GM12878 (cell line): ENCODE measurements around the gene CENPP. TPM values are rescaled to one million over a fixed set of nuclear protein-coding genes. Genes with fewer than 3 reads are reported as not detected.

Source experiments
- ATAC-seq: fragments of 200-7000 bp; cut with Tn5 transposase; 3 replicates; pipeline ENCODE4 v1.9.1; 2020; ENCODE audit warnings: mild to moderate bottlenecking, moderate library complexity
- BruUV-seq: library from RNA; stranded (reverse); fragments of 400-500 nt; replicated peaks from 2 replicates; lab custom pipeline; 2021; lab: Mats Ljungman, UMichigan
- CTCF ChIA-PET: fragments of 300-600 bp; sonication (Branson Sonifier 250); formaldehyde crosslinking; extraction: SDS; loops from one replicate; lab custom pipeline; 2021; ENCODE audit warnings: inconsistent platforms; lab: Yijun Ruan, JAX
- POLR2A ChIA-PET: fragments of 350-600 bp; formaldehyde crosslinking; extraction: SDS; loops from one replicate; lab custom pipeline; 2021; ENCODE audit warnings: inconsistent platforms; lab: Charles Lee
- RAD21 ChIA-PET: fragments of 300-600 bp; sonication (Branson Sonifier 250); formaldehyde crosslinking; loops from one replicate; lab custom pipeline; 2023; ENCODE audit warnings: antibody characterized with exemption; ENCODE audit not compliant: unreplicated experiment; lab: Charles Lee
- SMC1A ChIA-PET: fragments of 300-600 bp; sonication (Branson Sonifier 250); formaldehyde crosslinking; loops from one replicate; lab custom pipeline; 2023; ENCODE audit not compliant: unreplicated experiment, uncharacterized antibody; lab: Charles Lee
- DNase-seq: peaks from one replicate; pipeline ENCODE4 v3.0.0-alpha.2; 2011; ENCODE audit warnings: low read depth, low spot score
- FAIRE-seq: peaks from 3 replicates; lab custom pipeline; 2011; peaks lifted over from hg19 to GRCh38; lab: Jason Lieb, UNC
- H2AFZ ChIP-seq: 2 replicates; pipeline ENCODE4 v1.6.0; 2011; ENCODE audit warnings: low read depth, low read length, control low read depth; ENCODE audit not compliant: control insufficient read depth
- H3K27ac ChIP-seq: 2 replicates; pipeline ENCODE4 v1.5.1; 2011; ENCODE audit warnings: control low read depth; ENCODE audit not compliant: control insufficient read depth, insufficient read depth
- H3K27me3 ChIP-seq, 2 experiments: replicated peaks in 1 of 2; 2 replicates each; pipeline versions ENCODE4 v1.6.0 to v1.6.1; 2011; ENCODE audit warnings: low read length in 1 of 2; ENCODE audit not compliant: control insufficient read depth in 2 of 2, insufficient read depth in 2 of 2
- H3K36me3 ChIP-seq, 2 experiments: 2 replicates each; pipeline ENCODE4 v1.5.1; 2011; ENCODE audit warnings: low read length in 1 of 2; ENCODE audit not compliant: control insufficient read depth in 2 of 2, insufficient read depth in 2 of 2
- H3K4me1 ChIP-seq: 2 replicates; pipeline ENCODE4 v1.6.1; 2011; ENCODE audit warnings: mild to moderate bottlenecking, low read length, moderate library complexity, mixed read lengths; ENCODE audit not compliant: control insufficient read depth, insufficient read depth
- H3K4me2 ChIP-seq: 2 replicates; pipeline ENCODE4 v1.6.0; 2011; ENCODE audit warnings: control low read depth; ENCODE audit not compliant: control insufficient read depth, insufficient read depth
- H3K4me3 ChIP-seq: fragments of 200-600 bp; sonication (generic); 2 replicates; pipeline ENCODE4 v1.5.1; 2016
- H3K79me2 ChIP-seq: 2 replicates; pipeline ENCODE4 v1.6.0; 2011; ENCODE audit warnings: low read length; ENCODE audit not compliant: control insufficient read depth, insufficient read depth
- H3K9ac ChIP-seq: 2 replicates; pipeline ENCODE4 v1.8.0; 2011; ENCODE audit warnings: low read length, control low read depth, mixed read lengths; ENCODE audit not compliant: control insufficient read depth, insufficient read depth
- H3K9me3 ChIP-seq: replicated peaks from 3 replicates; pipeline ENCODE4 v1.5.1; 2011; ENCODE audit warnings: mild to moderate bottlenecking, low read length; ENCODE audit not compliant: control insufficient read depth, insufficient read depth
- H4K20me1 ChIP-seq: 2 replicates; pipeline ENCODE4 v1.6.0; 2011; ENCODE audit not compliant: control insufficient read depth, insufficient read depth
- MEF2B ChIP-seq: fragments of 450-650 bp; IDR thresholded peaks from 2 replicates; pipeline ENCODE4 v1.6.1; 2018; ENCODE audit warnings: mild to moderate bottlenecking, moderate library complexity; ENCODE audit not compliant: partially characterized antibody, poor library complexity, severe bottlenecking
- RELA ChIP-seq: fragments of 450-650 bp; IDR thresholded peaks from 2 replicates; pipeline ENCODE4 v1.8.0; 2014; ENCODE audit warnings: borderline replicate concordance; ENCODE audit not compliant: partially characterized antibody
- USF1 ChIP-seq: IDR thresholded peaks from 2 replicates; pipeline ENCODE4 v1.6.1; 2011; ENCODE audit warnings: borderline replicate concordance, low read depth, mild to moderate bottlenecking, moderate library complexity, mixed read lengths, low read length; ENCODE audit not compliant: insufficient read depth; ENCODE audit errors: extremely low read length
- WGBS: methylation state at CpG from one replicate; pipeline ENCODE4 v1.1.6; 2016; ENCODE audit warnings: low lambda C conversion rate; ENCODE audit not compliant: insufficient replicate concordance, insufficient coverage; ENCODE audit errors: missing lambda C conversion rate; 5-methylcytosine and 5-hydroxymethylcytosine counted together
- in situ Hi-C: fragments of 300-500 bp; cut with MboI; formaldehyde crosslinking; loops from 9 replicates; pipeline ENCODE4 v1.14.3; 2018; ENCODE audit warnings: mixed read lengths
- intact Hi-C: fragments of 100-400 bp; cut with micrococcal nuclease; formaldehyde crosslinking; loops from one replicate; pipeline ENCODE4 v1.14.2; 2022; ENCODE audit not compliant: unreplicated experiment
- polyA plus RNA-seq, 11 experiments: library from polyadenylated mRNA; depleted of rRNA in 4 of 11; unstranded in 6 of 11; stranded (reverse) in 5 of 11; fragments of >200 nt; fragmentation: Nextera tagmentation in 4 of 11; fragmentation: Illumina TruSeq in 1 of 11; extraction: Ambion mirVana in 4 of 11; extraction: Trizol in 1 of 11; gene quantifications; 1 replicate in 1 of 11; 2 replicates in 10 of 11; pipeline versions ENCODE4 v1.2.1 to v1.2.3, GENCODE V29; 2011 to 2016; ENCODE audit warnings: inconsistent platforms in 2 of 11, missing spikeins in 2 of 11, low read depth in 1 of 11
- total RNA-seq, 4 experiments: library from RNA; depleted of rRNA in 3 of 4; stranded (reverse); fragments of >200 nt in 3 of 4; fragmentation: Illumina TruSeq in 1 of 4; extraction: Trizol in 1 of 4; gene quantifications; 2 replicates each; pipeline versions ENCODE4 v1.2.1 to v1.2.3, GENCODE V29; 2013 to 2021

CENPP gene
- total and polyA plus RNA-seq, 10 of the 15 experiments (the other 5 are each of a cell fraction or from before 2014, with no cell fraction given) = 9.4 to 31.4 (median 19.8) TPM

- TF ChIP-seq USF1 (no peak), RELA (no peak)
- TF ChIP-seq, all 136 proteins: peak for 0
Measured at GRCh38 chr9:92377876-92378275, 52.1 kb downstream of the CENPP start (continued).

- H4K20me1 ChIP-seq = no peaks in the 10 kb centered on the region
- in situ Hi-C loops (no loop called here), intact Hi-C loops (no loop called here)
- no peak overlapping the region for H3K4me2 ChIP-seq
- BruUV-seq = no TSS peak
- no peaks in the 10 kb centered on the region for H3K4me1 ChIP-seq
- DNase-seq = no peak
- POLR2A ChIA-PET = no interaction called here
- H3K9ac ChIP-seq = no peak overlapping the region
- no peak for TF ChIP-seq MEF2B
- RAD21 ChIA-PET = no interaction called here
- FAIRE-seq = no peak
- H3K79me2 ChIP-seq = no peaks in the 10 kb centered on the region
- H3K4me3 ChIP-seq = no peak overlapping the region
- SMC1A ChIA-PET = no interaction called here
- H3K9me3 ChIP-seq = no peaks in the 10 kb centered on the region; the same call in 2 of the 3 replicates
- no peak for ATAC-seq
- H2AFZ ChIP-seq = no peak overlapping the region
- WGBS = 84% methylated on average over 7 of the region's 7 CpGs
- no peaks in the 10 kb centered on the region for H3K27me3 ChIP-seq
- CTCF ChIA-PET = interaction anchor here (1.2 kb wide), 1 partner anchor 11 kb away, joined by 3 read pairs; no protein-coding TSS in a partner anchor
- no peak overlapping the region for H3K27ac ChIP-seq
- no peaks in the 10 kb centered on the region for H3K36me3 ChIP-seq
Measured at GRCh38 chr9:92378865-92379560, 53.3 kb downstream of the CENPP start.
